NOMO-1 treated with dmso at 0.1 percent for 144 hours (cell line): ENCODE measurements around the gene LEFTY2.
"Not testable (repeated sequence)": the region's sequence is repeated elsewhere in the genome, so short reads cannot be mapped to it uniquely, and the experiment has no call there.

ENCODE experiments used
- DNase-seq: peaks from one replicate; lab custom pipeline; 2025; ENCODE audit not compliant: unreplicated experiment; lab: John Stamatoyannopoulos, UW

Gene LEFTY2

DNA sequence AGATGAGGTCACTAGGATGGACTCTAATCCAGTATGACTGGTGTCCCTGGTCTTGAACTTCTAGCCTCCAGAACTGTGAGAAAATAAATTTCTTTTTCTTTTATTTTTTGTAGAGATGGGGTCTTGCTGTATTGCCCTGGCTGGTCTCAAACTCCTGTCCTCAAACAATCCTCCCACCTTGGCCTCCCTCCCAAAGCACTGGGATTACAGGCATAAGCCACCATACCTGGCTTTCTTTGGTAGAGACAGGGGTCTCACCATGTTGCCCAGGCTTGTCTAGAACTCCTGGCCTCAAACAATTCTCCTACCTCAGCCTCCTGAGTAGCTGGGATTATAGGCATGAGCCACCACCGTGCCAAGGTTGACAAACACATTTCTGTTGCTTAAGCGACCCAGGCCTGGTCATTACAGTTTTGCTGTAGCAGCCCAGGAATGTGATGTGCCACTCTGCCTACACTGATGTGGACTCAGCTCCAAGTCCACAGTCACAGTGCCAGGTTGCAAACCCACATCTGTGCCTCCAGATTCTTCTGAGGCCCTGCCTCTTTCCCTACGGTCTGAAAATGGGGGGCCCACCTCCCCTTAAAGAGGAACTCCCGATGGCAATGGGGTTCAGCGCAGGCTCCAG lies 32.9 kb downstream of the LEFTY2 start:
- DNase-seq = no peak

GRCh38 chr1:225907341-225907740 lies 33.7 kb downstream of the LEFTY2 start:
- DNase-seq = no peak

- no peak for DNase-seq
These were observed 34.6 kb downstream of the LEFTY2 start for GRCh38 chr1:225906467-225906866.

- DNase-seq = no peak
These were observed 37.4 kb downstream of the LEFTY2 start for GRCh38 chr1:225903623-225904022.

DNA sequence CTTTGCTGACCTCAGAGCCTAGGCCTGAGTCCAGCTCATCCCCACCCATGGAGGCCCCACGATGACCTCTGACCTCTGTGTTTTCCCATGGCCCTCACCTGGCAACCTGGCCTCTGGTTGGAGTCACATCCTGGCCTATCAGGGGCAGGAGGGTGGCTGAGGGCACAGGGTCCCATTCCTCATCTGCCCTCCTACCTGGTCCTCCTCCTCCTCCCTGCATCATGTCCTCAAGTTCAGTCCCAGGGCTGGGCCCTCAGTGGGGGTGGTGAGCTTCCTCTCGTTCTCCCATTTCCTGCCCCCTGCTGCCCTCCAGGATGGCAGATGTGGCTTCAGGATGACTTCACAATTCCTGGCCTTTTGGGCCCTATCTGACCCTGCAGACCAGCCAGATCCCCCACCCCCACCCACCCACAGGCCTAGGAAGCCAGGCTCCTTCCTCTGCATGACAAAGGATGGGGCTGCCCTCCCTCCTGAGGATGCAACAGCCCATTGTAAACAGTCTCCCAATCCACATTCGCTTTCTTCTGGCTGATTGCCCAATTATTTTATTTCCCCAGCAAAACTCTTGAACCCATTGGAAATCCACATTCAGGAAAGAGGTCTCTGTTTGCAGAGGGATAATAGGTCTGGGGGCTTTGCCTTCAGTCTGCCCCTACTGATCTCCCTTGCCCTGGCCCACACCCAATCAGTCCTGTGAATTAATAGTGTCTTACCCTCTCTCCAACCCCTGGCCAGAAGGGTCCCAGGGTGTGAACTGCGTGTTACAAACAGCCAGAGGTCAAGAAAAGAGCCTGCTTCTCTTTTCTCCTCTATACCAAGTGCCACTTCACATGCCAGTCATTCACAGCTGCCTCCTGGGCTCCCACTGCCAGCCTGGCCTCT lies 41.7 kb downstream of the LEFTY2 start:
- DNase-seq = no peak

DNA sequence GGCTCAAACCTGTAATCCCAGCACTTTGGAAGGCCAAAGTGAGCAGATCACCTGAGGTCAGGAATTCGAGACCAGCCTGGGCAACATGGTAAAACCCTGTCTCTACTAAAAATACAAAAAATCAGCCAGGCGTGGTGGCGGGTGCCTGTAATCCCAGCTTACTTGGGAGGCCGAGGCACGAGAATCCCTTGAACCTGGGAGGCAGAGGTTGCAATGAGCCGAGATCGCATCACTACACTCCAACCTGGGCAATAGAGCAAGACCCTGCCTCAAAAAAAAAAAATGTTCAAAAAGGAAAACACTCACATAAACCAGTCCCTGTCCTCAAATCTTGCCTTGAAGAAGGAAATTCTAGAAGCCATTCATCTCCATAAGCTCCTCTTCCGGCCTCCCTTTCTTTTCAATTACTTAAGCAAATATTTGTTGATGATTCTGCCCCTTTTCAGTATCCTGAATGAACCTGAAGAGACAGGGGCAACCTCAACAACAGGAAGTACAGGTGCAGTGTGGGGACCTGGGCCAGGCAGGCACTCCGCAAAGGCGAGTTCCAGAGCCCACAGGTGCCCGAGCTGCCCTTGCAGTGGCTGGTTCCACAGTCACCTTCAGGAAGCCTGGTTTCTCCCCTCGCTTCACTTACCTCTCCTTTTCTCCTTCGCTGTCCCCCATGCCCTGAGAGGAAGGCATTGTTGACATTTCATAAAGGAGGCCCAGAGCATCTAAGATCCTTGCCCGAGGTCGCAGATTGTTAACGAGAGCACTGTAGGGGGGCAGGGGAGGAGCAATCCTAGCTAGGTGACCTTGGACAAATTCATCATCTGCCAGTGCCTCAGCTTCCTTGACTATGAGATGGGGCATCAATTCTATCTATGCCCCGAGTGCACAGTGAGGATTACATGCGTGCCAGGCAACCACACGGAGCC lies 43.2 kb downstream of the LEFTY2 start:
- DNase-seq = no peak

DNA sequence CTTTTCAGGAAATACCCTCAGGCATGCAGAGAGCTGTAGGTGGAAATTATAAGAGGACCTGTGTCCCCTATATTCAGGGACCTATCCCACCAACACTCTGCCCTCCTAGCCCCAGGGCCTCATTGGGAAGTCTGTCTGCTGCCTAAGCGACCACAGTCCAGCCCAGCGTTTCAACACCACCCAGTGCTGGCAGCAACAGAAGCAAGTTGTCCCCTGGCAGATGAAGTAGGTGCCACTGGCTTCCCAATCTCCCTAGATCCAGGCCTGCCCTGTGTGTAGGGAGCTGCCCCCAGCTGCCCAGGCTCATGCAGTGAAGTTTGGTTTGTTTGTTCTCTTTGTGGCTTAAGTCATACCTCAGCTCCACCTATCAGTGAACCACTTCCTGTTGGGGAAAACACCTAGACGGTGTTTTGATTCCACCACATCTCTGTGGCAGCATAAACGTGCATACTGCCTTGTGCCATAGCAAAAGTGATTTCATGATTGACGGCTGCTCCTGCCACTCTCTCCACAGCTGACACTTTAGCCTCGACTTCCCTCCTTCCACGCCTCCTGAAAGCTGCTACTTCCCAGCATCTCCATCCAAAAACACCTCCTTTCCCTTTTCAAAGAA lies 44.0 kb downstream of the LEFTY2 start:
- DNase-seq = no peak

DNA sequence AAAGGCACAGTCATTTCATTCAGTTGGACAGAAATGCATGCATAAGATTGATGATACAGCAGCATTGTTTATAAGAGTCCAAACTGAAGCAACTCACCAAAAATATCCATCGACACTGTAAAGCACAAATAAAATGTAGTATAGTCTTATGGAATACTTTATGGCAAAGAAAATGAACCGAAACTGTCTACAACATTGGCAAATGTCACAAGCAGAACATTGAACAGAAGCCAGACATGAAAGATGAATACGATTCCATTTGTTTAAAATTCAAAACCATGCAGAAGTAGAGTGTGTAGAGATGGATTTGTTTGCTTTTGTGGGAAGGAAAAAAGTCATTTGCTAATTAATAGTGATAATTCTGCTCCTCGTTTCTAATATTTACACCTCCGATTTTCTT lies 44.5 kb downstream of the LEFTY2 start:
- DNase-seq = no peak

GRCh38 chr1:225892307-225892706 lies 48.7 kb downstream of the LEFTY2 start:
- no peak for DNase-seq

GRCh38 chr1:225891229-225891972 lies 49.6 kb downstream of the LEFTY2 start:
- no peak for DNase-seq

DNA sequence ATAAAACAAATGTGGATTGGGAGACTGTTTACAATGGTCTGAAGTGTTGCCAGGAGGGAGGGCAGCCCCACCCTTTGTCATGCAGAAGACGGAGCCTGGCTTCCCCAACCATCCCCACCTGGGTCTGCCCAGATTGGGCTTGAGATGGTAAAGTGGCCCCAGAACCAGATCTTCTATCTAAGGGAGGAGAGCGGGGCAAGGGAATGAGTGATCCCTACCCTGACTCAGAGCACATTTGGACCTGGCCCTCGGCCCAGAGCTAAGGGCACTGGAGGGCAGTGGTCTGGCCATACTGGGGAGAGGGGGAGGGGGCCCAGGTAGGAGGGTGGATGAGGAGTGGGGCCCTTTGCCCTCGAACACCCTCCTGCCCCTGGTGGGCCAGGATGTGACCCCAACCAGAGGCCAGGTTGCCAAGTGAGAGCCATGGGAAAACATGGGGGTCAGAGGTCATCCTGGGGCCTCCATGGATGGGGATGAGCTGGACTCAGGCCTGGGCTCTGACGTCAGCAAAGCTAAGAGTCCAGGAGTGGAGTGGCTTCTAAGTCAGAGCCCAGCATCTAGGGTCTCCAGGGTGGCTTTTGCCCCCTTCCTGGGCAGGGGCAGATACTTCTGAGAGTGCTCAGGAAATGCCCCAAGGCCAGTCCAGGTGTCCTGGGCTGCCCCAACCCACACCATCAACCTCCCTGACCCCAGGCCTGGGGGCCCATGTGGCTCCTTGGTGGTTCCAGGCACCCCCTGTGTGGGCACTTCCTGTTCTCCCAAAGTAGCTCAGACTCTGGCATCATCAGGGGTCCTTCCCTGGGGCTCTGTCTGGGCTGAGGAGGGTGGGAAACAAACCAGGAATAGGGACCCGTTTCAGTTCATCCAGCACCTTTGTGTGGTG lies 50.4 kb downstream of the LEFTY2 start:
- no peak for DNase-seq

GRCh38 chr1:225889743-225890142 lies 51.3 kb downstream of the LEFTY2 start:
- no peak for DNase-seq

DNA sequence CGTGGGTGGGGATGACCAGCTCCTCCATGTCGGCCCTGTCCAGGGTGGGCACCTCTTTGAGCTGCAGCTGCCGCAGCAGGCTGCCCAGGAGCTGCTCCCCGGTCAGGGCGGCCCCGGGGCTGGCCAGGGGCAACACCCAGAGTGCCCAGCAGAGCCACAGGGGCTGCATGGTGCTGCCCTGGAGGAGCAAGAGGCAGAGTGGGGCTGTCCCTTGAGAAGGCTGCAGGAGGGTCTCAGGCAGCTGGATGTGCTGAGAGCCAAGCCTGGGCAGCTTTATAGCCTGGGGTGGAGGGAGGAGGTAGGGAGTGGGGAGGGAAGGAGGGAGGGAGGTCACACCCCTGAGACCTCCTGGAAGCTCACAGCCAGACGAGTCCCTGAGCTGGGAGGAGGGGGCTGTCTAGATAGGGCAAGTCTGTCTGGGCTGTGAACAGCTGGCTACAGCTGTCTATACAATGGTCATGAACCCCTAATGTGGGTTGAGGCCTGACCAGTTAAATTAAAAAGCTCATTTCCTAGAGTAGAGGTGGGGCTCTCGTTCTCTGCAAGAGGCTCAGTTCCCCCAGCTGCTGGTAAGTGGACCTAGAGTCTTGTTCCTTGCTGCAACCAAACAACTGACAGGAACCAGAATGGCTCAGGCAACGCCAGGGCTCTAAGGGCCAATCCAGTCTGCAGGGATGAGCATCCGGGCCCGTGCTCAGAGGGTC lies 52.0 kb downstream of the LEFTY2 start, which contains the start of gene LEFTY1:
Gene LEFTY1 (minus strand): TSS at position 249 of the 704 bp plus-strand sequence. CDS start 80 bp downstream, at position 169.
- no peak for DNase-seq

- DNase-seq = no peak
These were observed 52.6 kb downstream of the LEFTY2 start for GRCh38 chr1:225888289-225888897.

DNA sequence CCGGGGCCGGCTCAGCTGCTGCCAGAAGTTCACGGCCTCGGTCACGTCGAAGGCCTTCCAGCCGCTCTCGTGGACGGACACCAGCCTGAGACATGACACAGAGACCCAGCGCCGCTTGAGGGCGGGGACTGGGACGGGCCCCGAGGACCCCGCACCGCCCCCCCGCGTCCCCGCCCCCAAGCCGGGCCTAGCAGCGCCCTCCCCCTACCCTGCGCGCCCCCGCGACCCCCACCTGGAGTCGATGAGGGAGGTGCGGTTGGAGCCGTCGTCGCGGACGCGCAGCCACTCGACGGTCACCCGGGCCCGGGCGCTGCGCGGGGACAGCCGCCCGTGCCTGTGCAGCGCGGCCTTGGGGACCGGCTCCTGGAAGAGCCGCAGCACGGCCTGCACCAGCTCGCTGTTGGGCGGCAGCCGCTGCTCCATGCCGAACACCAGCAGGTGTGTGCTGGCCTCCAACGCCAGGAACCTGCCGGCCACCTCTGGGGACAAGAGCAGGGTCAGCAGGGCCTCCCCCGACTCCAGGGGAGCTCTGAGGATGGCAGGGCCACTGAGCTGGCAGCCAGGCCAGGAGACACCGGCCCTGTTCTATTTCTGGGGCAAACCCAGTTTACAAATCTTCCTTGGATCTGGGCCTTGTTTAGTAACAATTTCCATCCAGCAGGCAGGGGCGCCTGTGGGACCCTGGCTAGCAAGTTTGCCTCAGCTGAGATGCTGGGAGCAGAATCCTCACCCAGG lies 53.3 kb downstream of the LEFTY2 start:
- not testable (repeated sequence) for DNase-seq

GRCh38 chr1:225887030-225887314 lies 54.0 kb downstream of the LEFTY2 start:
- no peak for DNase-seq
